Progenitor cell of endocrine pancreas (in vitro differentiated cells): ENCODE results near the gene TJP3. TPM values are rescaled to one million over a fixed set of nuclear protein-coding genes. Genes with fewer than 3 reads are reported as not detected.

ENCODE experiments used
- DNase-seq: peaks from one replicate; pipeline ENCODE4 v3.0.0; 2021; ENCODE audit warnings: low spot score; ENCODE audit not compliant: unreplicated experiment
- H3K27ac Mint-ChIP-seq: 2 replicates; pipeline ENCODE4 v1.8.0; 2021; ENCODE audit warnings: mild to moderate bottlenecking, moderate library complexity, mixed read lengths
- H3K27me3 Mint-ChIP-seq: 2 replicates; pipeline ENCODE4 v1.8.0; 2021; ENCODE audit warnings: mixed read lengths
- H3K36me3 Mint-ChIP-seq: 2 replicates; pipeline ENCODE4 v1.8.0; 2022; ENCODE audit warnings: mixed read lengths; ENCODE audit not compliant: insufficient read depth
- H3K4me1 Mint-ChIP-seq: 2 replicates; pipeline ENCODE4 v1.8.0; 2021; ENCODE audit warnings: low read depth, mixed read lengths
- H3K4me3 Mint-ChIP-seq: 2 replicates; pipeline ENCODE4 v1.8.0; 2021; ENCODE audit warnings: low read depth, mild to moderate bottlenecking, moderate library complexity, mixed read lengths
- H3K9me3 Mint-ChIP-seq: 2 replicates; pipeline ENCODE4 v1.8.0; 2021; ENCODE audit warnings: low read depth, mixed read lengths
- CTCF ChIP-seq: fragments of 200-600 bp; sonication (generic); IDR thresholded peaks from one replicate; pipeline ENCODE4 v1.5.0; 2021; ENCODE audit warnings: antibody characterized with exemption, mild to moderate bottlenecking; ENCODE audit not compliant: unreplicated experiment
- total RNA-seq: library from RNA; stranded (reverse); gene quantifications from 2 replicates; pipeline ENCODE4 v1.2.1, GENCODE V29; 2021

TJP3 gene
- total RNA-seq, 1 donor from 2014 or later, result 40.7 TPM

- peaks cover 4% of the 10 kb centered on the region for H3K36me3 Mint-ChIP-seq
- no peak for DNase-seq
- no peak overlapping the region for H3K27ac Mint-ChIP-seq
- no peak for TF ChIP-seq CTCF
- no peaks in the 10 kb centered on the region for H3K4me1 Mint-ChIP-seq
- no peaks in the 10 kb centered on the region for H3K27me3 Mint-ChIP-seq
- H3K4me3 Mint-ChIP-seq, result no peak overlapping the region
- no peaks in the 10 kb centered on the region for H3K9me3 Mint-ChIP-seq
Observed at GRCh38 chr19:3768015-3768747, 60.0 kb downstream of the TJP3 start.

GRCh38 chr19:3768748-3769099, 60.5 kb downstream of the TJP3 start:
- Mint-ChIP-seq H3K27me3 (no peaks in the 10 kb centered on the region), H3K27ac (no peak overlapping the region), H3K36me3 (peaks cover 4% of the 10 kb centered on the region), H3K9me3 (no peaks in the 10 kb centered on the region), H3K4me3 (no peak overlapping the region), H3K4me1 (no peaks in the 10 kb centered on the region)
- TF ChIP-seq CTCF, result no peak
- DNase-seq, result no peak

GRCh38 chr19:3769494-3769893, 61.3 kb downstream of the TJP3 start:
- Mint-ChIP-seq H3K27me3 (no peaks in the 10 kb centered on the region), H3K9me3 (no peaks in the 10 kb centered on the region), H3K27ac (no peak overlapping the region), H3K4me3 (no peak overlapping the region), H3K36me3 (peaks cover 4% of the 10 kb centered on the region), H3K4me1 (no peaks in the 10 kb centered on the region)
- no peak for TF ChIP-seq CTCF
- no peak for DNase-seq

- Mint-ChIP-seq H3K4me1 (no peaks in the 10 kb centered on the region), H3K27me3 (no peaks in the 10 kb centered on the region), H3K9me3 (no peaks in the 10 kb centered on the region), H3K27ac (no peak overlapping the region), H3K4me3 (no peak overlapping the region), H3K36me3 (peaks cover 4% of the 10 kb centered on the region)
- TF ChIP-seq CTCF, result no peak
- DNase-seq, result no peak
Observed at GRCh38 chr19:3770136-3770999, 62.2 kb downstream of the TJP3 start.

GRCh38 chr19:3771000-3771905, 63.1 kb downstream of the TJP3 start:
- no peak for DNase-seq
- Mint-ChIP-seq H3K4me1 (no peaks in the 10 kb centered on the region), H3K27me3 (no peaks in the 10 kb centered on the region), H3K4me3 (no peak overlapping the region), H3K36me3 (peaks cover 4% of the 10 kb centered on the region), H3K27ac (no peak overlapping the region), H3K9me3 (no peaks in the 10 kb centered on the region)
- no peak for TF ChIP-seq CTCF
